Activated CD8-positive, alpha-beta memory T cell treated with anti-CD3 and anti-CD28 coated beads, Interleukin-2, amount 50 U/mL, for 1 hour (primary cell): ENCODE results near the gene BBX.

ENCODE experiments used
- DNase-seq: peaks from one replicate; pipeline ENCODE4 v3.0.0-alpha.2; 2020; ENCODE audit errors: extremely low read depth

BBX gene

GRCh38 chr3:107745354-107745753, 222.6 kb downstream of the BBX start:
- DNase-seq, result no peak

- DNase-seq, result no peak
Observed at GRCh38 chr3:107752202-107752990, 229.6 kb downstream of the BBX start.

GRCh38 chr3:107753494-107753893, 230.7 kb downstream of the BBX start:
- DNase-seq, result no peak

GRCh38 chr3:107753976-107754375, 231.2 kb downstream of the BBX start:
- DNase-seq, result no peak

- DNase-seq, result no peak
Observed at GRCh38 chr3:107756649-107757048, 233.9 kb downstream of the BBX start.

GRCh38 chr3:107757140-107757539, 234.4 kb downstream of the BBX start:
- no peak for DNase-seq

GRCh38 chr3:107760144-107760543, 237.4 kb downstream of the BBX start:
- DNase-seq, result no peak

GRCh38 chr3:107761391-107761790, 238.6 kb downstream of the BBX start:
- no peak for DNase-seq

- DNase-seq, result no peak
Observed at GRCh38 chr3:107765524-107765923, 242.8 kb downstream of the BBX start.

- DNase-seq, result no peak
Observed at GRCh38 chr3:107767897-107768605, 245.3 kb downstream of the BBX start.

- no peak for DNase-seq
Observed at GRCh38 chr3:107769882-107770281, 247.1 kb downstream of the BBX start.

GRCh38 chr3:107772016-107772415, 249.3 kb downstream of the BBX start:
- DNase-seq, result no peak

- DNase-seq, result no peak
Observed at GRCh38 chr3:107775974-107776373, 253.2 kb downstream of the BBX start.

- no peak for DNase-seq
Observed at GRCh38 chr3:107781253-107781652, 258.5 kb downstream of the BBX start.

GRCh38 chr3:107782054-107782453, 259.3 kb downstream of the BBX start:
- DNase-seq, result no peak

- DNase-seq, result no peak
Observed at GRCh38 chr3:107790612-107791011, 267.9 kb downstream of the BBX start.

- DNase-seq, result no peak
Observed at GRCh38 chr3:107791027-107791426, 268.3 kb downstream of the BBX start.

- DNase-seq, result no peak
Observed at GRCh38 chr3:107791450-107791849, 268.7 kb downstream of the BBX start.

GRCh38 chr3:107794664-107795443, 272.1 kb downstream of the BBX start:
- no peak for DNase-seq

GRCh38 chr3:107795514-107796094, 272.8 kb downstream of the BBX start:
- DNase-seq, result no peak

- DNase-seq, result no peak
Observed at GRCh38 chr3:107796791-107797190, 274.0 kb downstream of the BBX start.

GRCh38 chr3:107797586-107797985, 274.8 kb downstream of the BBX start:
- no peak for DNase-seq
